ENCODE data around the gene ITPKA.

Gene ITPKA

GRCh38 chr15:41506796-41507341, 13.2 kb downstream of the ITPKA start:
- H2BK120ac ChIP-seq (ENCODE audit: insufficient read depth, low read length, poor library complexity), result no peak overlapping the region
- no peak overlapping the region for H3K27ac ChIP-seq (ENCODE audit: low read depth, low read length)
- no peak overlapping the region for H3K18ac ChIP-seq (ENCODE audit: low read length)
- peaks cover 0 to 6% of the 10 kb centered on the region in 2 experiments for H3K4me1 ChIP-seq (ENCODE audit: control insufficient read depth in 1 of 2, insufficient read depth in 2 of 2, low read length in 2 of 2)
- H4K12ac ChIP-seq (ENCODE audit: low read depth, low read length), result no peak overlapping the region
- no peaks in the 10 kb centered on the region for H3K36me3 ChIP-seq (ENCODE audit: control insufficient read depth in 1 of 2, insufficient read depth in 2 of 2, low read length in 2 of 2)
- no peak overlapping the region for H3K9ac ChIP-seq (ENCODE audit: low read length)
- H3K4me3 ChIP-seq (ENCODE audit: low read depth, low read length), result no peak overlapping the region
- no peak overlapping the region for H3K14ac ChIP-seq (ENCODE audit: low read length)
- H3K79me1 ChIP-seq (ENCODE audit: low read length), result no peaks in the 10 kb centered on the region
- no CpG with 5 or more reads among the region's 10 CpGs for WGBS (ENCODE audit: extremely low coverage, insufficient coverage, insufficient read length)
- no peak overlapping the region for H4K8ac ChIP-seq (ENCODE audit: low read depth, low read length)
- H2AFZ ChIP-seq (ENCODE audit: insufficient read depth, low read length, poor library complexity), result no peak overlapping the region
- no peak overlapping the region for H2BK5ac ChIP-seq (ENCODE audit: low read depth, low read length, poor library complexity)
- H3K9me3 ChIP-seq (ENCODE audit: insufficient read depth, low read depth, low read length), result peaks cover 8% of the 10 kb centered on the region
- no peak for DNase-seq
- H2AK5ac ChIP-seq (ENCODE audit: low read length), result no peak overlapping the region
- H2BK12ac ChIP-seq (ENCODE audit: low read length), result no peak overlapping the region
- peaks cover 49% of the 10 kb centered on the region for H3K27me3 ChIP-seq (ENCODE audit: insufficient read depth, low read length)
- H3K4ac ChIP-seq (ENCODE audit: low read depth, low read length), result no peak overlapping the region
- H3K23ac ChIP-seq (ENCODE audit: low read length), result no peak overlapping the region
- no peak overlapping the region for H3K4me2 ChIP-seq (ENCODE audit: low read length)
- H4K91ac ChIP-seq (ENCODE audit: low read depth, low read length), result no peak overlapping the region
- no peaks in the 10 kb centered on the region for H3K79me2 ChIP-seq (ENCODE audit: control insufficient read depth, insufficient read depth, low read length, poor library complexity)

GRCh38 chr15:41507820-41508290, 14.2 kb downstream of the ITPKA start:
- no peak overlapping the region for H4K91ac ChIP-seq (ENCODE audit: low read depth, low read length)
- H2AK5ac ChIP-seq (ENCODE audit: low read length), result no peak overlapping the region
- no peak overlapping the region for H3K4ac ChIP-seq (ENCODE audit: low read depth, low read length)
- H3K4me3 ChIP-seq (ENCODE audit: low read depth, low read length), result no peak overlapping the region
- H4K12ac ChIP-seq (ENCODE audit: low read depth, low read length), result no peak overlapping the region
- H3K27ac ChIP-seq (ENCODE audit: low read depth, low read length), result no peak overlapping the region
- no peak overlapping the region for H2BK12ac ChIP-seq (ENCODE audit: low read length)
- no peaks in the 10 kb centered on the region for H3K36me3 ChIP-seq (ENCODE audit: control insufficient read depth in 1 of 2, insufficient read depth in 2 of 2, low read length in 2 of 2)
- no peak overlapping the region for H3K23ac ChIP-seq (ENCODE audit: low read length)
- DNase-seq, result no peak
- peaks cover 2% of the 10 kb centered on the region for H3K9me3 ChIP-seq (ENCODE audit: insufficient read depth, low read depth, low read length)
- H3K4me2 ChIP-seq (ENCODE audit: low read length), result no peak overlapping the region
- H2AFZ ChIP-seq (ENCODE audit: insufficient read depth, low read length, poor library complexity), result no peak overlapping the region
- no peak overlapping the region for H3K14ac ChIP-seq (ENCODE audit: low read length)
- no CpG with 5 or more reads among the region's 7 CpGs for WGBS (ENCODE audit: extremely low coverage, insufficient coverage, insufficient read length)
- no peak overlapping the region for H2BK120ac ChIP-seq (ENCODE audit: insufficient read depth, low read length, poor library complexity)
- no peak overlapping the region for H4K8ac ChIP-seq (ENCODE audit: low read depth, low read length)
- no peak overlapping the region for H3K9ac ChIP-seq (ENCODE audit: low read length)
- H3K79me2 ChIP-seq (ENCODE audit: control insufficient read depth, insufficient read depth, low read length, poor library complexity), result no peaks in the 10 kb centered on the region
- H3K18ac ChIP-seq (ENCODE audit: low read length), result no peak overlapping the region
- H3K27me3 ChIP-seq (ENCODE audit: insufficient read depth, low read length), result peaks cover 49% of the 10 kb centered on the region
- no peaks in the 10 kb centered on the region for H3K79me1 ChIP-seq (ENCODE audit: low read length)
- H2BK5ac ChIP-seq (ENCODE audit: low read depth, low read length, poor library complexity), result no peak overlapping the region
- peaks cover 5 to 14% of the 10 kb centered on the region in 2 experiments for H3K4me1 ChIP-seq (ENCODE audit: control insufficient read depth in 1 of 2, insufficient read depth in 2 of 2, low read length in 2 of 2)

GRCh38 chr15:41510728-41511127, 17.1 kb downstream of the ITPKA start:
- Histone ChIP-seq H4K12ac (ENCODE audit: low read depth, low read length) (no peak overlapping the region), H3K4me1 (ENCODE audit: control insufficient read depth in 1 of 2, insufficient read depth in 2 of 2, low read length in 2 of 2) (peaks cover 13 to 25% of the 10 kb centered on the region in 2 experiments), H3K9me3 (ENCODE audit: insufficient read depth, low read depth, low read length) (peaks cover 2% of the 10 kb centered on the region), H3K4ac (ENCODE audit: low read depth, low read length) (no peak overlapping the region), H2BK120ac (ENCODE audit: insufficient read depth, low read length, poor library complexity) (no peak overlapping the region), H3K79me2 (ENCODE audit: control insufficient read depth, insufficient read depth, low read length, poor library complexity) (no peaks in the 10 kb centered on the region), H3K79me1 (ENCODE audit: low read length) (no peaks in the 10 kb centered on the region), H2AK5ac (ENCODE audit: low read length) (no peak overlapping the region), H2BK5ac (ENCODE audit: low read depth, low read length, poor library complexity) (no peak overlapping the region), H3K4me2 (ENCODE audit: low read length) (no peak overlapping the region), H3K27me3 (ENCODE audit: insufficient read depth, low read length) (peaks cover 42% of the 10 kb centered on the region), H3K27ac (ENCODE audit: low read depth, low read length) (no peak overlapping the region), H3K18ac (ENCODE audit: low read length) (no peak overlapping the region), H4K8ac (ENCODE audit: low read depth, low read length) (no peak overlapping the region), H3K14ac (ENCODE audit: low read length) (no peak overlapping the region), H3K23ac (ENCODE audit: low read length) (no peak overlapping the region), H3K9ac (ENCODE audit: low read length) (no peak overlapping the region), H3K4me3 (ENCODE audit: low read depth, low read length) (no peak overlapping the region), H2BK12ac (ENCODE audit: low read length) (no peak overlapping the region), H4K91ac (ENCODE audit: low read depth, low read length) (no peak overlapping the region), H2AFZ (ENCODE audit: insufficient read depth, low read length, poor library complexity) (no peak overlapping the region), H3K36me3 (ENCODE audit: control insufficient read depth in 1 of 2, insufficient read depth in 2 of 2, low read length in 2 of 2) (no peaks in the 10 kb centered on the region)
- no peak for DNase-seq
- WGBS (ENCODE audit: extremely low coverage, insufficient coverage, insufficient read length), result no CpG with 5 or more reads among the region's 7 CpGs

GRCh38 chr15:41511331-41511898, 17.7 kb downstream of the ITPKA start:
- Histone ChIP-seq H3K79me1 (ENCODE audit: low read length) (no peaks in the 10 kb centered on the region), H3K36me3 (ENCODE audit: control insufficient read depth in 1 of 2, insufficient read depth in 2 of 2, low read length in 2 of 2) (no peaks in the 10 kb centered on the region), H3K27ac (ENCODE audit: low read depth, low read length) (no peak overlapping the region), H3K4me1 (ENCODE audit: control insufficient read depth in 1 of 2, insufficient read depth in 2 of 2, low read length in 2 of 2) (peaks cover 13 to 25% of the 10 kb centered on the region in 2 experiments), H4K91ac (ENCODE audit: low read depth, low read length) (no peak overlapping the region), H3K4me2 (ENCODE audit: low read length) (peak overlapping the region; percentile 54), H3K27me3 (ENCODE audit: insufficient read depth, low read length) (peaks cover 39% of the 10 kb centered on the region), H4K8ac (ENCODE audit: low read depth, low read length) (no peak overlapping the region), H2BK120ac (ENCODE audit: insufficient read depth, low read length, poor library complexity) (no peak overlapping the region), H4K12ac (ENCODE audit: low read depth, low read length) (no peak overlapping the region), H2AFZ (ENCODE audit: insufficient read depth, low read length, poor library complexity) (no peak overlapping the region), H2BK5ac (ENCODE audit: low read depth, low read length, poor library complexity) (no peak overlapping the region), H3K9me3 (ENCODE audit: insufficient read depth, low read depth, low read length) (peaks cover 2% of the 10 kb centered on the region), H3K4ac (ENCODE audit: low read depth, low read length) (no peak overlapping the region), H3K23ac (ENCODE audit: low read length) (no peak overlapping the region), H2BK12ac (ENCODE audit: low read length) (no peak overlapping the region), H3K79me2 (ENCODE audit: control insufficient read depth, insufficient read depth, low read length, poor library complexity) (no peaks in the 10 kb centered on the region), H3K14ac (ENCODE audit: low read length) (no peak overlapping the region), H3K4me3 (ENCODE audit: low read depth, low read length) (no peak overlapping the region), H2AK5ac (ENCODE audit: low read length) (no peak overlapping the region), H3K18ac (ENCODE audit: low read length) (no peak overlapping the region), H3K9ac (ENCODE audit: low read length) (no peak overlapping the region)
- no CpG with 5 or more reads among the region's 56 CpGs for WGBS (ENCODE audit: extremely low coverage, insufficient coverage, insufficient read length)
- DNase-seq, result no peak

Measured in trophoblast cell (in vitro differentiated cells and primary cell).